GM18870 (cell line): ENCODE results near the gene KCTD4.
"Not testable (repeated sequence)": the region's sequence is repeated elsewhere in the genome, so short reads cannot be mapped to it uniquely, and the experiment has no call there.

Experiments
- ATAC-seq: cut with Tn5 transposase; IDR thresholded peaks from one replicate; pipeline ENCODE4 v1.9.1; 2021; ENCODE audit warnings: moderate library complexity; ENCODE audit not compliant: unreplicated experiment

KCTD4 gene

DNA sequence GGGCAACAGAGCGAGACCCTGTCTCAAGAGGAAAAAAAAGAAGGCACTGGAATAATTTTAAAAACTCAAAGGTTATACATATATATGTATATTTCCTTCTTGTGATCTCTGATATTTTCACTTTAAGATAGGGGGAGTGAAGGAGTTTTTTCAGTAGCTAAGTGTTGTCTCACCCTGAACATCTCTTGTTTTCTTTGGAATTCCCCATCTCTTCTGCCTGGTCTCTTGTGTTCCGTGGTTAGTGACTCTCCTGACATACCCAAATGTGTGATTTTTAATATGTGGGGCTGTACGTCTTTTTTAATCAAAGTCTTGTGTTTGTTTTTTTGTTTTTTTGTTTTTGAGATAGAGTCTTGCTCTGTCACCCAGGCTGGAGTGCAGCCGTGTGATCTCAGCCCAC, 15.3 kb upstream of the KCTD4 start:
- ATAC-seq: no peak

DNA sequence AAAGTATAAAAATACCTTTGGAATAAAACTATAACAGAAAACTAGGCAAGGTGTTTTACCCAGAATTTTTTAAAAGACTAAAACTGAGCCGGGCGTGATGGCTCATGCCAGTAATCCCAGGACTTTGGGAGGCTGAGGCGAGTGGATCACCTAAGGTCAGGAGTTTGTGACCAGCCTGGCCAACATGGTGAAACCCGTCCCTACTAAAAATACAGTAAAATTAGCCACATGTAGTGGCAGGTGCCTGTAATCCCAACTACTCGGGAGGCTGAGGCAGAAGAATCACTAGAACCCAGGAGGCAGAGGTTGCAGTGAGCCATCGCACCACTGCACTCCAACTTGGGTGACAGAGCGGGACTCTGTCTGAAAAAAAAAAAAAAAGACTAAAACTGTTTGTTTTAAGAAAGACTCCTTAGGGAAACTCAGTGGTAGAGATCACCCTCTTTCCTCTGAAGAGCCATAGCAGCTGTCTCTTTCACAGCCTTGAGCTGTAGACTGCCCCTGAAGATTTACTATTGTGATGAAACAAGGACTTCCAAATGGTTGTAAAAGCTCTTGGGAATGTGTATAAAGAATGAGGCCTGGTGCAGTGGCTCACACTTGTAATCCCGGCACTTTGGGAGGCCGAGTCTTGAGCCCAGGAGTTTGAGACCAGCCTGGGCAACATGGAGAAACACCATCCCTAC, 14.7 kb upstream of the KCTD4 start:
- no peak for ATAC-seq

DNA sequence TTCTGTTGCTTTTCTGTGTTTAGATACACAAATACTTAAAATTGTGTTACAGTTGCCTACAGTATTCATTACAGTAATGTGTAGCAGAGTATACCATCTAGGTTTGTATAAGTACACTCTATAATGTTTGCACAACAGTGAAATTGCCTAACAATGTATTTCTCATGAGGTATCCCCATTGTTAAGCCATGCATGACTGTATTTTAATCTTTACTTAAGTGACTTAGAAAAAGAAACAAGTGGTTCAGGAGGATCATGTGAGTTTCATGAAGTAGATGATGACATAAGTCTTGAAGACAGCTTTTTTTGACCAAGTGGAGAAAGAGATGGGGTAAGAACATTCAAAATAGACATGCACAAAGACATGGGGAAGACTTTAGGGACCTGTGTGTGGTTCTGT, 8.4 kb upstream of the KCTD4 start:
- ATAC-seq: no peak

DNA sequence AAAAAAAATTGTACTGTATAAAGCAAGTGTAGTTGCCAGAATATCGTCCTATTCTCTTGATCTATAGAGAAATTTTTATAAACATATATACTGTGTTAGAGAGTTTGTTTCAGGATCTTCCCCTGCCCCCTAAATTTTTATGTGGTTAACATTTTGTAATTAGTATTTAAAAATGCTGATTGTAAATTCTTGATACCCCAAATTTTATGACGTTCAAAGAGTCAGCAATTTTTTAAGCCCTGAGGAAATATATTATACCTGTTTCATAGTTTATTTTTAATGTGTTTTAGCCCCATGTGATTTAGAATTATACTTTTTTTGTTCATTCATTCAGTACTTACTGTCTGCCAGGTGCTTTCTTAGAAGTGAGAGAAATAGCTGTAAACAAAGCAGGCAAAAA, 7.3 kb upstream of the KCTD4 start:
- ATAC-seq: no peak

DNA sequence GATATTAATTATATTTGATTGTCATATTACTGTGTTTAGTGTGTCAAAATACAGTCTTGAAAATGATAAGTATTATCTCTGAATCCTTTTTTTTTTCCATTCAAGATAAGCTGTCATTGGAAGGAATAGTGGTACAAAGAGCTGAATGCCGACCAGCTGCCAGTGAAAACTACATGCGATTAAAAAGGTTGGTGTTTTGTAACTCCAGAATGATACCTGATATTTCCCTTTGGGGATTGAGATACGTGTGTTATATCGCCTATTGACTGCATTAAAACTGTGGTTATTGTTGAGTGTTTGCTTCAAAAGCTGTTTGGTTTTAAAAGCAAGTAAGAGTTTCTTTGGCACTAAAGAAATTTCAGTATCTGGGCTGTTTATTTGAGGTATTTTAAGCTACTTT, 6.5 kb upstream of the KCTD4 start:
- no peak for ATAC-seq

DNA sequence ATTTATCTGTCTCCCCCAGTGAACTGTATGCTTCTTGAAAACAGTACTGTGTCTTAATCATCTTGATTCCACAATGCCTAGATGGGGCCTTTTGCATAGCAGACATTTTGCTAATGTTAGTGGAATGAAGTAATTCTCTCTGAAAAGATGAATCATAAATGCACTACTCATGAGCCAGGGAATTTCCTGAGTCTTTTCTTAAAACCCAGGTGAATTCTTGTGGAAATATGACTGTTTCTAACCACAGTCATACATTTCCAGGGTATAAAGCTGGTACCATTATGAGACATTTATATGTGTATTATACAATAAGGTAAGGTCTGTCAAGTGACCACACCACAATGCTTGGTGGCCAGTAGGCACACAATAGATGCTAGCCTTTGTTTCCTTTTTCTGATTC, 5.5 kb upstream of the KCTD4 start:
- ATAC-seq: peak; percentile 62

DNA sequence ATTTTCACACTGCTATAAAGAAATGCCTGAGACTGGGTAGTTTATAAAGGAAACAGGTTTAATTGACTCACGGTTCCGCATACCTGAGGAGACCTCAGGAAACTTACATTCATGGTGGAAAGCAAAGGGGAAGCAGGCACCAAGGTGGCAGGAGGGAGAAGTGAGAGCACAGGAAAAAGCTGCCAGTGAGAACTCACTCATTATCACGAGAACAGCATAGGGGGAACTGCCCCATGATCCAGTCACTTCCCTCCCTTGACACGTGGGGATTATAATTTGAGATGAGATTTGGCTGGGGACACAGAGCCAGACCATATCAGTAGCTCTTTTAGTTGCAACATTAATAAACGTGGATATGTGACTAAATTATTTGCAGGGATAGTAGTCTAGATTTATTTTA, 4.3 kb upstream of the KCTD4 start:
- ATAC-seq: no peak

DNA sequence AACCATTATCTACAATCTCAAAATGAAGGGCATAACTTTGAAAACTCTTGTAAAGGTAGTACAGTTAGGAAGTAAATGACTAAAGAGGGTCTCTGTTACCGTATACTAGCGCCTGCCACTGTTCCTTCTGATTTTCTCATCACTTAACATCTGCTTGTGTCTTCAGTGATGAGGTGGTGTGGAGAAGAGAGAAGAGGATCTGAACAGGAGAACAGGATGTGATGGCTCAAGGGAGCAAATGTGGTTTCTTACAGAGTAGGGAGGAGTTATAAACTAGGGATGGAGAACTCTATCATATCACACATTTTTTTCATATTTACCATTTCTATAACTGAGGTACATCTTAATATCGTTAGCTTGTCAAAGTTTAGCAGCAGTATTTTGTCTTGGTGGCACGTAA, 1.1 kb downstream of the KCTD4 start:
- ATAC-seq: no peak

DNA sequence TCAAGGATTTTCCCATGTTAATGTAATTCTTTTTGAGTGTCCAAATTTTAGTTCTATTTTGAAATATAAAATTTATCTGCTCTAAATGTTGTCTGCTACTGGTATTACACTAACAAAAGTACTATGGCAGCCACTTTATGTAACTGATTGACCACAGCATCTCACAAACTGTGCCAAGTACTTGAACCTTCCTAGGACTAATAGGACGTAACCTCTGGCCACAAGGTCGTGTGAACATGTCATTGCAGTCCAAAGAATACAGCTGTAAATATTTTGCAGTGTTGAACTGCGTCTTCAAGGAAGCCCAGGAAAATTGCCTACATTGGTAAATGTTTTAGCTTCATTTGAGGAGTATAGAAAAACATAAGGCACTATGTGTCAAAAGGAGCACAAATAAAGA, 1.9 kb downstream of the KCTD4 start:
- no peak for ATAC-seq

DNA sequence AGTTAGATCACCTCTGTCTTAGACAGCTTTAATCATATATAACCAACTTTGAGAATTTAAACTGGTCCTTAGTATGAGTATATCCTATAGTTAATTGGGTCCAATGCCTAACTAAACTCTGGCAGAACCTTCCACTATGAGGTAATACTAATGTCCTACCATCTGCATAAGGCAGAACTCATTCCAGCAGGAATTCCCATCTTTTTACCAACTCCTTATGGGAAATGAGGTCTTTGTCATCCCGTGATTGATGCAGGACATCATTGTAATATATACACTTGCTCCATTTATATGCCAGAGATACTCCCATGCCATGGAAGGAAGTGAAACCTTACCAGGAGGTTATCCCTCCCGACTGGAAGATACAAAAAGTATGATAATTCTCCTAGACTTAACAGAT, 2.8 kb downstream of the KCTD4 start:
- no peak for ATAC-seq

DNA sequence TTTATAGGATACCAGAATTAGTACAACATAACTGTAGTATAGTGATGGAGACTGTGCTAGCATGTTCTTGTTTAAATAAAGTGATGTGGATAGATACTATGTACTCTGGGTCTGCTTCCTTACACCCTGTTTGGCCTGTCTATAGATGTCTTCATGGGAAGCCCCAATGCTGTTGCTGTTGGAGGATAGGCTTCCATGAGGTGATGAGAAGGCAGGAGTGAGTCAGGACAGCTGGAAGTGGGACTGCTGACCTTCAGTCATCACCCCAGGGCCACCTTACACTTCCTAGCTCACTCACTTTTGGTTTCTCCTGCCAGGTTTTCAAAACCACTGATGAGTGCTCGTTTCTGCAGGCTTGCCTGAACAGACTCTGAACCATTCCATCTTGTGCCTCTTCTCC, 4.2 kb downstream of the KCTD4 start:
- peak; percentile 61 for ATAC-seq

DNA sequence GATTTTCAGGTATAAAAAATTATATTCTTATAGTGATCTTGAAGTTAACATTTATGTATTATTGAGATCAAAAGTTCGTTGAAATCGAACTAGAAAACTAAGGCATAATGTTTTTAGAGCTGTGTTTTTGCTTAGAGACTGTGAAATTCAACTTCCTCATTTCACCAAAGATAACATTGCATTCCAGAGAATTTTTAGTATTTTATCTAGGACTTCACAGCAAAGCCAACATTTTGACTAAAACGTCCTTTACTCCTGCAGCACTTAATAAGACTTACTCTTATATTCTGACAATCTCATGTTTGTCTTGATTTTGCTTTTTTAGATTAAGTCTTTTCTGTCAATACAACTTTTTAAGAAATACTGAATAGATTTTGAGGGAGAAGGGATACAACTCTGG, 4.7 kb downstream of the KCTD4 start:
- no peak for ATAC-seq

DNA sequence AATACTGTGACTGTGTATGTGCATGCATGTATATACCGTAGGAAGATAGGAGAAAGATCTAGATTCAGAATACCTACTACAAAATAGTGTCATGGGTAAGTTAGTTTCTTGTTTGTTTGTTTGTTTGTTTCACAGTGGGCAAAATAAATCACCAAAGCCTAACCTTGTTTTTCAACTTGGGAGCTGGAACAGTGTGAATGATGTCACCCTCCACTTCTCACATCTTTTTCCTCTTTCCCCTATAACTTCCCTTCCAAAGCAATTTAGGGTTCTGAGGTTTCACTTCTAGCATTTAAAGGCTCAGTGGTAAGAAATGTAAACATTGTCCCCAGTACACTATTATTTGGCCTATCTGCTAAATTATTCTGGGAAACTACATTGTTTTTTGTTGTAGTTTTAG, 5.4 kb downstream of the KCTD4 start:
- no peak for ATAC-seq

DNA sequence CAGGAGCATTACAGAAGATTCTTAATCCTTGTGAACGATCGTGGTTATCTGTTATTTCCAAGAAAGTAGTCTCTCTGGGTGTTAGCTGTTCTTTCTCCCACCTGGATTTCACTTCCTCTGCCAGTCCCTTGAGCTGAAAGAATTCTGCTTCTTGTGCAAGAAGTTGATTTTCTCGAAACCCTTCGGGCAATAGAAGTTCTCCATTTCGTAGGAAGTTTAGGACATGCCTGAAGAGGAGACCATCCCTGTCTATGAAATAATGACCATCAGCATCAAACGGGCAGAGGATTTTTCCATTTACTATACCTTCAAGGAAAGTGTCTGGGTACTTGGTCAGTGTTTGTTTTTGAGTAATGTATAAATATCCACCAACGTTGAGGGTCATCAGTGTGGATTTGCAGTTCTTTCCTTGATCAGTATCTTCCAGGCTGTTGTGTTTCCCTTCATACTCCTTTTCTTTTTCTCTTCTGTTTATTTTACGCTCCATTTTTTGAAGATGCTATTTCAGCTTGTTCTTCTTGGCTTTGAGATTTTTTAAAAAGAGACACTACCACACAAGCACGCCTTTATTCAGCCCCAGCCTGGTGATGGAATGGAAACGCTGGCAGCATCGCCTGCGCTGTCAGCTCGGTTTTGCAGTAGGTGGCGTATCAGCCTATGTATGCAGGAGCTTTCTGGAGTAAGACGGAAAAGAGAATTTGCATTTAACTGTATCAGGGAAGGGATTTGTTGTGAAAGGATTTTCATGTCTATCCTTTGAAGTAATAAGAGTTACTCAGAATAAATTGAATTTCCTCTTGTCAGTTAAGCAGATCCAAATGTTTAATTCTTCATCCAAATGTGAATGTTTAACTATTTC, 6.5 kb downstream of the KCTD4 start:
- no peak for ATAC-seq

DNA sequence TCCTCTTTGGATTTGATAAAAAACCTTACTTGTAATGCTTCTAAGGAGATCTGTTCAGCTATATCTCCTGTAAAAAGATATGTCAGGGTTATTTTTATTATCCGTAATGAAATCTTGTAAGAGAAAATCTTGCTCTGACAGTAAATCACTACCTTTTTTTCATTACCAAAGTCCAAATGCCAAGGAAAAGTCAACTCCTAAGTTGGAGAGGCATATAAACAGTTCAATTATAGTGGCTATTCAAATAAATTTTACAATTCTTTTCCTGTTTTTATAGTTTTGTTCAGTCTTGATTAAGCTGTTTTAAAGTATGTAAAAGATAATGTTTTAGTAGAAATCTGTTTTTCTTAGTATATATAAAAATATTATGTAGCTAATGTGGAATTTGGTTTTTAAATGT, 9.0 kb downstream of the KCTD4 start:
- ATAC-seq: no peak

DNA sequence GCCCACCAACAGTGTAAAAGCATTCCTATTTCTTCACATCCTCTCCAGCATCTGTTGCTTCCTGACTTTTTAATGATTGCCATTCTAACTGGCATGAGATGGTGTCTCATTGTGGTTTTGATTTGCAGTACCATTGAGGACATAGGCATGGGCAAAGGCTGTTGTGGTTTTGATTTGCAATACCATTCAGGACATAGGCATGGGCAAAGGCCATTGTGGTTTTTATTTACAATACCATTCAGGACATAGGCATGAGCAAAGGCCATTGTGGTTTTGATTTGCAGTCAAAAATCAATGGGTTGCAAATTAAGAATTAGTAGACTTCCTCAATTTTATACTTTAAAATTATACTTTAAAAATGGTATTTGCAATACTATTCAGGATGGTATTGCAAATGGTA, 11.3 kb downstream of the KCTD4 start:
- ATAC-seq: not testable (repeated sequence)

DNA sequence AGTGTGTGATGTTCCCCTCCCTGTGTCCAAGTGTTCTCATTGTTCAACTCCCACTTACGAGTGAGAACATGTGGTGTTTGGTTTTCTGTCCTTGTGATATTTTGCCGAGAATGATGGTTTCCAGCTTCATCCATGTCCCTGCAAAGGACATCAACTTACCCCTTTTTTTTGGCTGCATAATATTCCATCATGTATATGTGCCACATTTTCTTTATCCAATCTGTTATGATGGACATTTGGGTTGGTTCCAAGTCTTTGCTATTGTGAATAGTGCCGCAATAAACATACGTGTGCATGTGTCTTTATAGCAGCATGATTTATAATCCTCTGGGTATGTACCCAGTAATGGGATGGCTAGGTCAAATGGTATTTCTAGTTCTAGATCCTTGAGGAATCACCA, 11.8 kb downstream of the KCTD4 start:
- not testable (repeated sequence) for ATAC-seq

DNA sequence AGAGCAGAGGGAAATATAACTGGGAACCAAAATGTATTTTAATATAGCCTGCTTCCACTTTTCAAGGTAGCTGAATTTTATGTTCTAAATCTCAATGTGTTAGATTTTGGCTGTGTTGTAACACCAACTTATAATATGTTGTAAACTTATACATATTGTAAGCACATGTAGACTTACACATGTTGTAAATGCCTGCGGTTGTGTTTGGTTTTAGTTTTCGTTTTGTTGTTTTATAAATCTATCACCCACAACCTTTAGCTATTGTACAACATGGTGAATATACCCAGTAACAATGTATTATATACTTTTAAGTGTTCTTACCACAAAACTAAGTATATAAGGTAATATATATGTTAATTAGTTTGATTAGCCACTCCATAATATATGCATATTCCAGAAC, 15.6 kb downstream of the KCTD4 start:
- no peak for ATAC-seq

DNA sequence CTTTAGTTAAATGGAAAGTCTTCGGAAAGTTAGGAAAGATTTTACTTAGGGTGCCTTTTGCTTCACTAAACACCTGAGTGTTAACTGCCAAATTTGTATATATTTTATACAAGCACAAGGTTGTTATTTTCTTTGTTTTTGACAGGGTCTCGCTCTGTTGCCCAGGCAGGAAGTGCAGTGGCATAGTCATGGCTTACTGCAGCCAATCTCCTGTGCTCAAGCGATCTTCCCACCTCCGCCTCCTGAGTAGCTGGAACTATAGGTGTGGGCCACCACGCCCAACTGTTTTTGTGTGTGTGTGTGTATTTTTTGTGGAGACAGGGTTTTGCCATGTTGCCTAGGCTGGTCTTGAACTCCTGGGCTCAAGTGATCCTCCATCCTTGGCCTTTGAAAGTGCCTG, 16.2 kb downstream of the KCTD4 start:
- ATAC-seq: no peak

DNA sequence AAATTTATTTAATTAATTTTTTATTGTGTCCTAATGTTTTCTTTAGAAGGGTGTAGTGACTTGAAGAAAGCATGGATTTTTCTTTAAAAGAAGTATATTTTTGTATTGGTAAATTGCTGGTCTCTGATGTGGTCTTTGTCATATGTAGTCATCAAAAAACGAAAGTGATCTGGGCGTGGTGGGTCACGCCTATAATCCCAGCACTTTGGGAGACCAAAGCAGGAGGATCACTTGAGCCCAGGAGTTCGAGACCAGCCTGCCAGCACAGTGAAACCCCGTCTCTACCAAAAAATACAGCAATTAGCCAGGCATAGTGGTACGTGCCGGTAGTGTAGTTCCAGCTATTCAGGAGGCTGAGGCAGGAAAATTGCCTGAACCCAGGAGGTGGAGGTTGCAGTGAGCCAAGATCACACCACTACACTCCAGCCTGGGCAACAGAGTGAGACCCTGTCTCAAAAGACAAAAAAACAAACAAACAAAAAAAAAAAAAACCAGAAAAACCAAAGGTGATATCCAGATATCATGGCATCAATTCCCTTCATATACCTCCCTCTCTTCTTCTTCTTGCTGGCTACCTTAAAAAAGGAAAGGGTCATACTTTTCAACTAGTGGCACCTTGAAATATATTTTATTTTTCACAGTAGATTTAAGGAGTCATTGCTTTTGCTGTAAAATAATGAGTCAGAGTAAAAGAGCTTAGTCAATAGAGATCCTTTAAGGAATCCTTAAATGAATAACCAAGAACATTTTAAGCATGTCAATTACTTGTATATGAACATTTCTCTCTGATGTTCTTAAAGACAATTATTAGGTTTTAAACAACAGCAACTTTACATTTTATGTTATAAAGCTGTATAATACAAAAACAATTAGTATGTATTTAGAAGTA, 19.9 kb downstream of the KCTD4 start:
- ATAC-seq: no peak

DNA sequence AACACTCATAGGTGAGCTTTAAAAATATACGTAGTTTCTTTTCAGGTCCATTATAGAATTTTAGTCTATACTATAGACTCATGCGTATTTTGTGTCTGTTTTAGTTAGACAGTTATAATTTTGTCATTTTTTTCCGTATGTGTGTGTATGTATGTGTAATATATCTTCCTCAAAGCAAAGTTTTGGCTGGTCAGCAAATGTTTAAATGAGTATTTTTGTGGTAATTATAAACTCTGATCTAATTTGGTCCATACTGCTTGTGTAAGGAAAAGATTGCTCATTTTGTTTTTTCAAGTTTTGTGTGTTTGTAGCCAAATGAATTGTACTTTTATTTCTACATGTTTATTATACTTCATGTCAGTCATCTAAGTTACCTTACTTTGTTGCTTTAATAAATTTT, 20.5 kb downstream of the KCTD4 start:
- no peak for ATAC-seq

DNA sequence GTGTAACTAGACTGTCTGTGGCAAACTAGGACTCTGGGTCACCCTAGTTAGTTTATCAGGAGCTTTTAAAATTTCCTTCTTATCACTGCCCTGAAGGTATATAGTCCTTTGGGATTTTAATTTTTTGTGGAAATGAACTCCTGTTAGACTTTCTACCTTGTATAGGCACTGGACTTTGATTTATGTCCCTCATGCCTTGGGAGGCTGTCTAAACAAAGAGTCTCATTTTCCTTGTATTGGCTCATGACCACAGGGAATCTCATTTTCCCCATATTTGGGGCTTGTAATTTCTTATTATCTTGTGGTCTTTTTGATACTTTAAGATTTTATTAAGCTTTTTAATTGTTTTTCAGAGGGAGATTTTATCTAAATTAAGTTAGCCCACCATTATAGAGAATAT, 21.4 kb downstream of the KCTD4 start:
- no peak for ATAC-seq
